Testis (tissue), 3 donors: Measurements from ENCODE around the gene PDS5B. TPM values are rescaled to one million over a fixed set of nuclear protein-coding genes. Genes with fewer than 3 reads are reported as not detected.

ENCODE experiments used
- DNase-seq: peaks from one replicate; pipeline ENCODE4 v3.0.0-alpha.2; 2019
- H3K27ac ChIP-seq, 2 donors: fragments of 200-600 bp; sonication (generic); one replicate each; pipeline ENCODE4 v1.5.1; 2019
- H3K27me3 ChIP-seq: fragments of 200-600 bp; sonication (generic); one replicate; pipeline ENCODE4 v1.5.1; 2019
- H3K36me3 ChIP-seq: fragments of 200-600 bp; sonication (generic); one replicate; pipeline ENCODE4 v1.5.1; 2017; ENCODE audit warnings: low read depth; ENCODE audit errors: missing control alignments
- H3K4me1 ChIP-seq: fragments of 200-600 bp; sonication (generic); one replicate; pipeline ENCODE4 v1.5.1; 2019
- H3K4me3 ChIP-seq, 2 donors: fragments of 200-600 bp; sonication (generic); one replicate each; pipeline ENCODE4 v1.5.1; 2017 to 2019
- H3K9me3 ChIP-seq: fragments of 200-600 bp; sonication (generic); one replicate; pipeline ENCODE4 v1.5.1; 2017
- CTCF ChIP-seq, 3 experiments: fragments of 450-650 bp in 2 of 3; fragments of 200-600 bp in 1 of 3; sonication (generic) in 1 of 3; IDR thresholded peaks; one replicate each; pipeline ENCODE4 v1.5.1; 2016 to 2019; ENCODE audit warnings: antibody characterized with exemption in 3 of 3, mild to moderate bottlenecking in 2 of 3, moderate library complexity in 1 of 3
- POLR2A ChIP-seq: fragments of 450-650 bp; IDR thresholded peaks from one replicate; pipeline ENCODE4 v1.6.1; 2017; ENCODE audit warnings: antibody characterized with exemption, mild to moderate bottlenecking, moderate library complexity
- WGBS, 2 donors: methylation state at CpG; one replicate each; pipeline ENCODE4 v1.1.5; 2018; 5-methylcytosine and 5-hydroxymethylcytosine counted together
- intact Hi-C: fragments of 100-400 bp; cut with DNase I; formaldehyde crosslinking; loops from one replicate; pipeline ENCODE4 v1.15.1; 2023; ENCODE audit warnings: low total_unique reads
- polyA plus RNA-seq: library from polyadenylated mRNA; stranded (reverse); fragments of 350-450 nt; fragmentation: Illumina TruSeq; extraction: RNeasy Lipid Tissue Mini Kit (QIAGEN cat#74804); gene quantifications from one replicate; pipeline ENCODE4 v1.2.3, GENCODE V29; 2014; ENCODE audit warnings: low read depth, low replicate concordance; ENCODE audit not compliant: insufficient read depth
- total RNA-seq, 2 donors: library from RNA; depleted of rRNA; stranded (reverse); fragments of >200 nt; gene quantifications; one replicate each; pipeline ENCODE4 v1.2.3, GENCODE V29; 2016

Gene PDS5B
- total and polyA plus RNA-seq, 3 donors from 2014 or later: 19.0 to 52.4 (median 46.3) TPM

- 51 to 54% methylated on average over 4 of the region's 4 CpGs for WGBS, 2 donors
- H3K36me3 ChIP-seq: no peaks in the 10 kb centered on the region
- H3K27me3 ChIP-seq: no peaks in the 10 kb centered on the region
Observed at GRCh38 chr13:32639502-32640105, 53.4 kb downstream of the PDS5B start.

GRCh38 chr13:32642316-32642715, 56.1 kb downstream of the PDS5B start:
- DNase-seq: no peak
- no peaks in the 10 kb centered on the region for H3K27me3 ChIP-seq
- no peak overlapping the region for H3K4me3 ChIP-seq
- no peak overlapping the region for H3K27ac ChIP-seq
- no peaks in the 10 kb centered on the region for H3K9me3 ChIP-seq
- H3K36me3 ChIP-seq: no peaks in the 10 kb centered on the region
- TF ChIP-seq POLR2A: no peak
- no peak for TF ChIP-seq CTCF (IDR thresholded peaks at IDR 0.05)
- H3K4me1 ChIP-seq: no peaks in the 10 kb centered on the region
- WGBS, 2 donors: 59 to 74% methylated on average over 1 of the region's 1 CpG
- intact Hi-C loops: no loop called here

More at GRCh38 chr13:32639502-32640105, 53.4 kb downstream of the PDS5B start:
- Histone ChIP-seq H3K9me3 (no peaks in the 10 kb centered on the region), H3K4me1 (no peaks in the 10 kb centered on the region), H3K4me3 (no peak overlapping the region), H3K27ac (no peak overlapping the region)
- intact Hi-C loops: no loop called here
- DNase-seq: peak; percentile 74
- peak; percentile 48 to 72 (median 63) for TF ChIP-seq CTCF (IDR thresholded peaks at IDR 0.05)
- TF ChIP-seq POLR2A: no peak

GRCh38 chr13:32642858-32643257, 56.6 kb downstream of the PDS5B start:
- 52 to 56% methylated on average over 1 of the region's 1 CpG for WGBS, 2 donors
- no peaks in the 10 kb centered on the region for H3K4me1 ChIP-seq
- intact Hi-C loops: no loop called here
- no peaks in the 10 kb centered on the region for H3K27me3 ChIP-seq
- no peak for DNase-seq
- H3K27ac ChIP-seq: no peak overlapping the region
- no peaks in the 10 kb centered on the region for H3K9me3 ChIP-seq
- no peak for TF ChIP-seq CTCF (IDR thresholded peaks at IDR 0.05)
- TF ChIP-seq POLR2A: no peak
- no peaks in the 10 kb centered on the region for H3K36me3 ChIP-seq
- no peak overlapping the region for H3K4me3 ChIP-seq

- WGBS, 2 donors: 80 to 91% methylated on average over 2 of the region's 2 CpGs
- Histone ChIP-seq H3K27ac (no peak overlapping the region), H3K36me3 (no peaks in the 10 kb centered on the region), H3K4me1 (no peaks in the 10 kb centered on the region), H3K4me3 (no peak overlapping the region), H3K9me3 (no peaks in the 10 kb centered on the region), H3K27me3 (no peaks in the 10 kb centered on the region)
- intact Hi-C loops: no loop called here
- DNase-seq: no peak
- no peak for TF ChIP-seq POLR2A
- TF ChIP-seq CTCF (IDR thresholded peaks at IDR 0.05): no peak
Observed at GRCh38 chr13:32645854-32646253, 59.6 kb downstream of the PDS5B start.

GRCh38 chr13:32647926-32648325, 61.7 kb downstream of the PDS5B start:
- no peak for DNase-seq
- intact Hi-C loops: no loop called here
- H3K36me3 ChIP-seq: no peaks in the 10 kb centered on the region
- H3K4me1 ChIP-seq: no peaks in the 10 kb centered on the region
- no peak for TF ChIP-seq CTCF (IDR thresholded peaks at IDR 0.05)
- TF ChIP-seq POLR2A: no peak
- no peak overlapping the region for H3K4me3 ChIP-seq
- H3K9me3 ChIP-seq: no peaks in the 10 kb centered on the region
- H3K27ac ChIP-seq: no peak overlapping the region
- WGBS, 2 donors: 79 to 89% methylated on average over 1 of the region's 1 CpG
- H3K27me3 ChIP-seq: no peaks in the 10 kb centered on the region
